BLaER1 treated with 17β-estradiol and CSF1 and Interleukin-3, amounts not matched to agents 10 nM and 100 nM (cell line): Measurements from ENCODE around the gene KCNJ9.

ENCODE experiments used
- H3K27ac ChIP-seq, 11 experiments: shearing (Covaris generic); formaldehyde crosslinking; 2 replicates each; pipeline ENCODE4 v1.8.1; 2022
- H3K27me3 ChIP-seq, 11 experiments: shearing (Covaris generic); formaldehyde crosslinking; 2 replicates each; pipeline ENCODE4 v1.8.1; 2022
- H3K36me3 ChIP-seq, 11 experiments: shearing (Covaris generic); formaldehyde crosslinking; 2 replicates each; pipeline ENCODE4 v1.8.1; 2022
- H3K4me1 ChIP-seq, 10 experiments: shearing (Covaris generic); formaldehyde crosslinking; 2 replicates each; pipeline ENCODE4 v1.8.1; 2022
- H3K4me2 ChIP-seq, 11 experiments: shearing (Covaris generic); formaldehyde crosslinking; 2 replicates each; pipeline ENCODE4 v1.8.1; 2022
- H3K4me3 ChIP-seq, 10 experiments: shearing (Covaris generic); formaldehyde crosslinking; 2 replicates each; pipeline ENCODE4 v1.8.1; 2022
- H3K9ac ChIP-seq, 11 experiments: shearing (Covaris generic); formaldehyde crosslinking; 2 replicates each; pipeline ENCODE4 v1.8.1; 2022
- H3K9me3 ChIP-seq, 11 experiments: shearing (Covaris generic); formaldehyde crosslinking; replicated peaks in 1 of 11; 2 replicates each; pipeline ENCODE4 v1.8.1; 2022
- H4K20me1 ChIP-seq, 11 experiments: shearing (Covaris generic); formaldehyde crosslinking; 2 replicates each; pipeline ENCODE4 v1.8.1; 2022
- Cebpa-rat ChIP-seq, 11 experiments: shearing (Covaris generic); IDR thresholded peaks; 2 replicates each; pipeline ENCODE4 v1.8.1; 2022

The KCNJ9 gene

DNA sequence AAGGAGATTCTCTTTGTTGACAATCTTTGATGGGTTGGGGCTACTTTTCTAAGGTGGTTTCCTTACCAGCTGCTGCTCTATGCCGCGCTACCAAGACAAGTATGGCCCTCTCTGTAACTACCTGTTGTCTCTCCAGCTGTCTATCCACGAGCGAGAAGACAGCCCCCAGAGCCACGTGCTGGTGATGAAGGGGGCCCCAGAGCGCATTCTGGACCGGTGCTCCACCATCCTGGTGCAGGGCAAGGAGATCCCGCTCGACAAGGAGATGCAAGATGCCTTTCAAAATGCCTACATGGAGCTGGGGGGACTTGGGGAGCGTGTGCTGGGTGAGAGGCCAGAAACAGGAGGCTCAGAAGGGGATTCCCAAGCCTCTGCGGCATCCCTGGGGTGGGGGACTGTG, 48.6 kb downstream of the KCNJ9 start:
- Histone ChIP-seq H4K20me1 (no peaks in the 10 kb centered on the region), H3K27me3 (no peaks in the 10 kb centered on the region), H3K9me3 (no peaks in the 10 kb centered on the region), H3K4me3 (no peak overlapping the region), H3K36me3 (no peaks in the 10 kb centered on the region), H3K4me2 (no peak overlapping the region), H3K4me1 (peaks cover 0 to 8% (median 0%) of the 10 kb centered on the region in 10 experiments; a peak in 2 of 20 replicates), H3K9ac (no peak overlapping the region), H3K27ac (no peak overlapping the region)
- no peak for TF ChIP-seq Cebpa-rat (IDR thresholded peaks at IDR 0.05)

DNA sequence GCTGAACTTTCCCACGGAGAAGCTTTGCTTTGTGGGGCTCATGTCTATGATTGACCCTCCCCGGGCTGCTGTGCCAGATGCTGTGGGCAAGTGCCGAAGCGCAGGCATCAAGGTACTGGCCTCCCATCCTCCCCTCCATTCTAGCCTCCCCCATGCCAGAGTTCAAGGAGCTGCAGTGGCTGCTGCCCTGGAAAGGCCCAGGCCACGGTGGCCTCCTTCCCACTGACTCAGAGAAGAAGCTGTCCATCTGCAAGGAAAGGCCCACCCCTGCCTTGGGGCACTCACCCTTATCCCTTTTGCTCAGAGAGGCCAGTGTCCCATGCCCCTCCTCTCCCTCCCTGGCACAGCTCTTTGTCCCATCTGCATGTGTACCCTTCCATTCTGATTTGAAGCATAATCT, 49.1 kb downstream of the KCNJ9 start:
- no peak overlapping the region for H3K4me2 ChIP-seq
- H4K20me1 ChIP-seq, result no peaks in the 10 kb centered on the region
- no peak overlapping the region for H3K27ac ChIP-seq
- H3K4me1 ChIP-seq, result peaks cover 0 to 9% (median 0%) of the 10 kb centered on the region in 10 experiments; a peak in 2 of 20 replicates
- H3K9ac ChIP-seq, result no peak overlapping the region
- no peaks in the 10 kb centered on the region for H3K9me3 ChIP-seq
- H3K36me3 ChIP-seq, result no peaks in the 10 kb centered on the region
- H3K4me3 ChIP-seq, result no peak overlapping the region
- H3K27me3 ChIP-seq, result no peaks in the 10 kb centered on the region
- TF ChIP-seq Cebpa-rat (IDR thresholded peaks at IDR 0.05), result no peak

DNA sequence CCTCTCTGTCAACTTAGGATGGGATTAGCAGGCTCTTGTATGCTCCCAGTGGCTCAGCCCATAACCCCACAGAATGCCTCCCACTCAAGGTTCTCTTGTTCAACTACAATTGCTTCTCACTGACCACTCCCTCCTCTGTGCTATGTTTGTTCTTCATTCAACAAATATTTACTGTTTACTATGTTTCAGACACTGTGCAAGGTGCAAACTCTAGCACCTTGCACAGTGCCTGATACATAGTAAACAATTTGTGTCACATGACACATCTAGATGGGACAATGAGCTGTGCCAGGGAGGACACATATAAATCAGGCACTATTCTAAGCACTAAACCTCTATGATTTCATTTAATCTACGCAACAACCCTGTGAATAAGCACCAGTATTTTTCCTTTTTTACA, 49.6 kb downstream of the KCNJ9 start:
- Histone ChIP-seq H4K20me1 (no peaks in the 10 kb centered on the region), H3K4me3 (no peak overlapping the region), H3K4me1 (peaks cover 0 to 9% (median 0%) of the 10 kb centered on the region in 10 experiments; a peak in 2 of 20 replicates), H3K4me2 (no peak overlapping the region), H3K36me3 (no peaks in the 10 kb centered on the region), H3K27ac (no peak overlapping the region), H3K9me3 (no peaks in the 10 kb centered on the region), H3K27me3 (no peaks in the 10 kb centered on the region), H3K9ac (no peak overlapping the region)
- no peak for TF ChIP-seq Cebpa-rat (IDR thresholded peaks at IDR 0.05)

DNA sequence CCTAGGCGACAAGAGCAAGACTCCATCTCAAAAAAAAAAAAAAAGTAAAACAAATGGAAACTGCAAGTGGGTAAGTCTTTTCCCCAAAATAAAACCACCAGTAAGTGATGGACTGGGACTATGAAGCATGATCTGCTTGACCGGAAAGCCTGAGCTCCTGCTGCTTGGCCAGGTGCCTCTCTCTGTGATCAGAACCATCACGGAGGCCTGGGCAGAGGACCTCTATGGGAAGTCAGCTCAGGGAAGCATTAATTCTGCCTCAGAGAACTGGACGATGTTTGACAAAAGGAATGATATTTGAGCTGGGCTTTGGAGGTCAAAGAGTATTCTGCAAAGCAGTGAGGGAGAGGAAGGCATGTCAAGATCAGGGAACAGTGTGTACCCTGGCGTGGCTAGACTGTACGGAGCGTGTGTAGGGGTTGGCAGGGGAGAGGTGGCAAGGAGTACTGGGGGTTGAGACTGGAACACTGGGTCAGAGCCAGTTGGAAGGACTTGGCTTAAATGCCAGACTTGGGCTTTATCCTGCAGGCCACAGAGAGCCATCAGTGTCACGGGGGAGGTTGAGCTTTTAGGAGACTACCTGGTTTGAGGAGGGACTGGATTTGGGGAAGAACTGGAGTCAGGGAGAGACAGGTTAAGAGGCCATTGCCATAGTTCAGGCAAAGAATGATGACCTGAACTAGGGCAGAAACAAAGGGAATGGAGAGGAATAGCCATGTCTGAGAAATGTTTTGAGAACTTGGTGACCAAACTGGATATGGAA, 50.6 kb downstream of the KCNJ9 start:
- Histone ChIP-seq H3K27me3 (no peaks in the 10 kb centered on the region), H4K20me1 (no peaks in the 10 kb centered on the region), H3K9ac (no peak overlapping the region), H3K36me3 (no peaks in the 10 kb centered on the region), H3K27ac (no peak overlapping the region), H3K4me2 (no peak overlapping the region), H3K4me1 (peaks cover 0 to 9% (median 0%) of the 10 kb centered on the region in 10 experiments; a peak in 2 of 20 replicates), H3K4me3 (no peak overlapping the region), H3K9me3 (no peaks in the 10 kb centered on the region)
- no peak for TF ChIP-seq Cebpa-rat (IDR thresholded peaks at IDR 0.05)

DNA sequence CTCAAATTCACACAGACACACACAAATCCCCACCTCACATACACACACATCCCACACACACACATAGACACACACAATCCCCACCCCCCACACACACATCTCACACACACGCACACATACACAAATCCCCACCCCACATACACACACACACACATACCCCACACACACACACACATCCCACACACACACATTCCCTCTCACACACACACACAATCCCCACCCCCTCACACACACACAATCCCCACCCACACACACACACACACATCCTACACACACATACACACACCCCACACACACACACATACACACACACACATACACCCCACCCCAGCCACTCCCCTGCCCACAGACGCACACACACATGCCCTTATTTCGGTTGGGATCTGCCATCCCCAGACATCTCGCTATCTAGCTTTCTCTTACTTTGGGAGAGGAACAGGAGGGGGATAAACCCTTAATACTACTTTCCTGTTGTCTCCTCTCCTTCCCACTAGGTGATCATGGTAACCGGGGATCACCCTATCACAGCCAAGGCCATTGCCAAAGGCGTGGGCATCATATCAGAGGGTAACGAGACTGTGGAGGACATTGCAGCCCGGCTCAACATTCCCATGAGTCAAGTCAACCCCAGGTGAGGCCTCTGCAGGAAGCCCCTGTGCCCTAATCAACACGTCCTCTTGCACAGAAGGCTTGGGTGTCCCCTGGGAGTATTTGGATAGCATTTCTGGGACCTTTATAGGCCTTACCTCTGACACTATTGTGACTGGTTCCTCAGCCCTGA, 52.8 kb downstream of the KCNJ9 start:
- Histone ChIP-seq H3K4me1 (peaks cover 0 to 9% (median 0%) of the 10 kb centered on the region in 10 experiments; a peak in 2 of 20 replicates), H3K4me3 (no peak overlapping the region), H3K27ac (no peak overlapping the region), H3K9ac (no peak overlapping the region), H3K27me3 (no peaks in the 10 kb centered on the region), H3K36me3 (no peaks in the 10 kb centered on the region), H3K4me2 (peak overlapping the region in 1 of 11 experiments; percentile 18; a peak in 1 of 22 replicates), H3K9me3 (no peaks in the 10 kb centered on the region), H4K20me1 (no peaks in the 10 kb centered on the region)
- TF ChIP-seq Cebpa-rat (IDR thresholded peaks at IDR 0.05), result no peak

DNA sequence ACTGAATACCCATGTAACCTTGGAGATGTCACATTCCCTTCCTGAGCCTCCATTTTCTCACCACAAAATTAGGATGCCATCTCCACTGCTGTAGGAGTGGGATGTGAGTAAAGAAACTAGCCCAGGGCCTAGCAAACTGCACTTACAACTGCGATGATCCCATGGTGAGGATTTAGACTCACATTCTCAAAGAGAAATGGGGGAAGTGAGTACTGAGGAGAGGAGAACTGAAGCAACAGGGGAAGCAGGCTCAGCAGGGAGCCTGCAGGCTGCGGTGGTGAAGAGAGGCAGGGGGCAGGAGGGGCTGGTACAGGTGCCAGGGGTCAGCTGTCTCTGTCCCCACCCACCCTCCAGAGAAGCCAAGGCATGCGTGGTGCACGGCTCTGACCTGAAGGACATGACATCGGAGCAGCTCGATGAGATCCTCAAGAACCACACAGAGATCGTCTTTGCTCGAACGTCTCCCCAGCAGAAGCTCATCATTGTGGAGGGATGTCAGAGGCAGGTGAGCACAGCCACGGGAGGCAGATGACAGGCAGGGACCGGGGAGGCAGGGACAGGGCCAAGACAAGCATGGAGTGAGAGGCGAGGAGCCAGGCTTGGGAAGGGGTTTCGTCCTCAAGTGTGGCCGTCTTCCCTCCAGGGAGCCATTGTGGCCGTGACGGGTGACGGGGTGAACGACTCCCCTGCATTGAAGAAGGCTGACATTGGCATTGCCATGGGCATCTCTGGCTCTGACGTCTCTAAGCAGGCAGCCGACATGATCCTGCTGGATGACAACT, 53.6 kb downstream of the KCNJ9 start:
- H3K4me3 ChIP-seq, result no peak overlapping the region
- peaks cover 0 to 9% (median 0%) of the 10 kb centered on the region in 10 experiments; a peak in 2 of 20 replicates for H3K4me1 ChIP-seq
- H4K20me1 ChIP-seq, result no peaks in the 10 kb centered on the region
- H3K36me3 ChIP-seq, result no peaks in the 10 kb centered on the region
- TF ChIP-seq Cebpa-rat (IDR thresholded peaks at IDR 0.05), result no peak
- no peaks in the 10 kb centered on the region for H3K9me3 ChIP-seq
- H3K27ac ChIP-seq, result no peak overlapping the region
- H3K9ac ChIP-seq, result no peak overlapping the region
- H3K4me2 ChIP-seq, result peak overlapping the region in 1 of 11 experiments; percentile 18; a peak in 1 of 22 replicates
- H3K27me3 ChIP-seq, result no peaks in the 10 kb centered on the region

DNA sequence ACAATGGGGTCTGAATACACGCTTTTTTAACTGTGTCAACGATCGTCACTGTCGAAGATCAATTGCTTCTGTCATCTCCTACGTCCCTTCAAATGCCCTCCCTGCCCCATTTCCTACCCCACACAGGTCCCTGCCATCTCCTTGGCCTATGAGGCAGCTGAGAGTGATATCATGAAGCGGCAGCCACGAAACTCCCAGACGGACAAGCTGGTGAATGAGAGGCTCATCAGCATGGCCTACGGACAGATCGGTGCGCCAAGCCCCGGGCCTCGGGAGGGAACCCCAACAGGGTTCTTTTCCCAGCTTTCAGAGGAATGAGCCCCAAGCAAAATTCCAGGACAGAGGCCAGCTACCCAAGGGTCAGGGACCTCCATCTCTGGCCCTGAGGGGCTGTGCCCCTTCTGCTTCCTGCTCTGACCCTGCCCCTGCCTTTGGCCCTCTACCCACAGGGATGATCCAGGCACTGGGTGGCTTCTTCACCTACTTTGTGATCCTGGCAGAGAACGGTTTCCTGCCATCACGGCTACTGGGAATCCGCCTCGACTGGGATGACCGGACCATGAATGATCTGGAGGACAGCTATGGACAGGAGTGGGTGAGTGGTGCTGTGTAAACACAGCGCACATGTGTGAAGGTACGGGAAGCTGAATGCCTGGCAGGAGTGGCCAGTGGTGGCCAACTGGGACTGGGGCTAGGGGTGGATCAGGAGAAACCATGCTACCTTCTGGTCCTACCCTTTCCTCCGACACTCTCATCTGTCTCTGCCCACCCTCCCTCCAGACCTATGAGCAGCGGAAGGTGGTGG, 55.0 kb downstream of the KCNJ9 start:
- Histone ChIP-seq H3K27ac (no peak overlapping the region), H3K9me3 (no peaks in the 10 kb centered on the region), H3K27me3 (no peaks in the 10 kb centered on the region), H3K9ac (no peak overlapping the region), H3K4me3 (no peak overlapping the region), H3K36me3 (no peaks in the 10 kb centered on the region), H3K4me2 (no peak overlapping the region), H3K4me1 (peaks cover 0 to 10% (median 8%) of the 10 kb centered on the region in 10 experiments; a peak in 13 of 20 replicates), H4K20me1 (no peaks in the 10 kb centered on the region)
- no peak for TF ChIP-seq Cebpa-rat (IDR thresholded peaks at IDR 0.05)

DNA sequence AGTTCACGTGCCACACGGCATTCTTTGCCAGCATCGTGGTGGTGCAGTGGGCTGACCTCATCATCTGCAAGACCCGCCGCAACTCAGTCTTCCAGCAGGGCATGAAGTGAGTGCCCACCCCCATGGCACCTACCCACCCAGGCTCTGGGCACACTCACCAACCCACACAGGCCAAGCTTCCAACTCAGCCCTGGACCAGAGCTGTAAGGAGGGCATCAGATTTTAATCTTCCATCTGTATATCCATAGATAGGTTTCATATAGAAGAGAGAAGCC, 55.5 kb downstream of the KCNJ9 start:
- Histone ChIP-seq H3K27me3 (no peaks in the 10 kb centered on the region), H4K20me1 (no peaks in the 10 kb centered on the region), H3K27ac (no peak overlapping the region), H3K36me3 (no peaks in the 10 kb centered on the region), H3K4me3 (no peak overlapping the region), H3K9ac (no peak overlapping the region), H3K4me2 (no peak overlapping the region), H3K4me1 (peaks cover 0 to 16% (median 8%) of the 10 kb centered on the region in 10 experiments; a peak in 13 of 20 replicates), H3K9me3 (no peaks in the 10 kb centered on the region)
- no peak for TF ChIP-seq Cebpa-rat (IDR thresholded peaks at IDR 0.05)
